HEK293T (cell line): ENCODE measurements around the gene SYCE3.

Experiments
- CTCF ChIA-PET: fragments of 350-600 bp; formaldehyde crosslinking; extraction: SDS; loops from one replicate; lab custom pipeline; 2021; ENCODE audit warnings: antibody characterized with exemption, inconsistent platforms; lab: Yijun Ruan, JAX
- POLR2A ChIA-PET: fragments of 350-600 bp; formaldehyde crosslinking; extraction: SDS; loops from one replicate; lab custom pipeline; 2020; ENCODE audit warnings: antibody characterized with exemption, inconsistent platforms; lab: Yijun Ruan, JAX
- DNase-seq: peaks from one replicate; pipeline ENCODE4 v3.0.0; 2012; ENCODE audit warnings: mixed read lengths; ENCODE audit errors: extremely low spot score
- ARNT ChIP-seq: fragments of 450-650 bp; IDR thresholded peaks from 2 replicates; pipeline ENCODE4 v1.6.1; 2017; ENCODE audit warnings: mild to moderate bottlenecking
- BHLHE40 ChIP-seq: fragments of 450-650 bp; IDR thresholded peaks from 2 replicates; pipeline ENCODE4 v1.6.1; 2016; ENCODE audit warnings: mild to moderate bottlenecking, moderate library complexity, borderline replicate concordance
- CTBP1 ChIP-seq: fragments of 450-650 bp; IDR thresholded peaks from 2 replicates; pipeline ENCODE4 v1.6.1; 2016; ENCODE audit warnings: borderline replicate concordance
- ELF4 ChIP-seq: fragments of 450-650 bp; IDR thresholded peaks from 2 replicates; pipeline ENCODE4 v1.6.1; 2017; ENCODE audit warnings: antibody characterized with exemption
- FOXA1 ChIP-seq: fragments of 450-650 bp; IDR thresholded peaks from 2 replicates; pipeline ENCODE4 v1.6.1; 2016; ENCODE audit warnings: mild to moderate bottlenecking
- FOXK2 ChIP-seq: fragments of 450-650 bp; IDR thresholded peaks from 2 replicates; pipeline ENCODE4 v1.6.1; 2016; ENCODE audit warnings: mild to moderate bottlenecking
- FOXM1 ChIP-seq: fragments of 450-650 bp; IDR thresholded peaks from 2 replicates; pipeline ENCODE4 v1.6.1; 2017; ENCODE audit warnings: mild to moderate bottlenecking, borderline replicate concordance
- HDGF ChIP-seq: fragments of 450-650 bp; IDR thresholded peaks from 2 replicates; pipeline ENCODE4 v1.6.1; 2017; ENCODE audit warnings: antibody characterized with exemption, borderline replicate concordance
- L3MBTL2 ChIP-seq: fragments of 450-650 bp; conservative IDR thresholded peaks from 2 replicates; pipeline ENCODE4 v1.6.1; 2016; ENCODE audit warnings: mild to moderate bottlenecking
- LEF1 ChIP-seq: fragments of 450-650 bp; IDR thresholded peaks from 2 replicates; pipeline ENCODE4 v1.6.1; 2017; ENCODE audit warnings: mild to moderate bottlenecking, borderline replicate concordance
- NFRKB ChIP-seq: fragments of 450-650 bp; IDR thresholded peaks from 2 replicates; pipeline ENCODE4 v1.6.1; 2016; ENCODE audit warnings: mild to moderate bottlenecking, moderate library complexity
- PKNOX1 ChIP-seq: fragments of 450-650 bp; IDR thresholded peaks from 2 replicates; pipeline ENCODE4 v1.6.1; 2016
- SP1 ChIP-seq: fragments of 450-650 bp; IDR thresholded peaks from 2 replicates; pipeline ENCODE4 v1.6.1; 2017
- SUZ12 ChIP-seq: fragments of 450-650 bp; IDR thresholded peaks from 2 replicates; pipeline ENCODE4 v1.6.1; 2016; ENCODE audit warnings: mild to moderate bottlenecking
- TARDBP ChIP-seq: fragments of 450-650 bp; IDR thresholded peaks from 2 replicates; pipeline ENCODE4 v1.6.1; 2016
- ZNF384 ChIP-seq: fragments of 450-650 bp; IDR thresholded peaks from 2 replicates; pipeline ENCODE4 v1.6.1; 2016

SYCE3 gene

GRCh38 chr22:50506611-50507420 is 55.9 kb downstream of the SYCE3 start:
- ChIA-PET CTCF (interaction anchor here (1.0 kb wide), 1 partner anchor 9 kb away, joined by 4 read pairs; no protein-coding TSS in a partner anchor), POLR2A (interaction anchor here (7.4 kb wide), 1 partner anchor 18 kb away, joined by 193 read pairs; the partner anchor contains the start of gene SCO2)
- TF ChIP-seq ZNF384 (no peak), L3MBTL2 (no peak), TARDBP (no peak), FOXA1 (no peak), LEF1 (no peak), BHLHE40 (no peak), SP1 (no peak), ARNT (no peak), FOXK2 (no peak), FOXM1 (no peak), SUZ12 (no peak), HDGF (no peak), ELF4 (no peak), NFRKB (no peak), CTBP1 (no peak), PKNOX1 (no peak)
- no peak for DNase-seq

- POLR2A ChIA-PET = interaction anchor here (7.4 kb wide), 1 partner anchor 19 kb away, joined by 193 read pairs; the partner anchor contains the start of gene SCO2
- CTCF ChIA-PET = interaction anchor here (1.0 kb wide), 1 partner anchor 8 kb away, joined by 4 read pairs; no protein-coding TSS in a partner anchor
- DNase-seq = no peak
- TF ChIP-seq SUZ12 = no peak
- no peak for TF ChIP-seq BHLHE40
- no peak for TF ChIP-seq FOXK2
- TF ChIP-seq LEF1 = no peak
- TF ChIP-seq HDGF = no peak
- TF ChIP-seq ELF4 = no peak
- TF ChIP-seq FOXM1 = no peak
- TF ChIP-seq TARDBP = no peak
- TF ChIP-seq PKNOX1 = no peak
- no peak for TF ChIP-seq L3MBTL2
- no peak for TF ChIP-seq NFRKB
- TF ChIP-seq ARNT = no peak
- TF ChIP-seq FOXA1 = no peak
- no peak for TF ChIP-seq SP1
- no peak for TF ChIP-seq ZNF384
- TF ChIP-seq CTBP1 = no peak
Measured at GRCh38 chr22:50505776-50506610, 56.7 kb downstream of the SYCE3 start.

- TF ChIP-seq FOXA1 (no peak), ARNT (no peak), PKNOX1 (no peak), TARDBP (no peak), FOXK2 (no peak), CTBP1 (no peak), LEF1 (no peak)
- POLR2A ChIA-PET = no interaction called here
- no peak for DNase-seq
- CTCF ChIA-PET = no interaction called here
Measured at GRCh38 chr22:50505276-50505775, 57.4 kb downstream of the SYCE3 start.

GRCh38 chr22:50504369-50505211 is 58.1 kb downstream of the SYCE3 start:
- CTCF ChIA-PET = no interaction called here
- POLR2A ChIA-PET = no interaction called here
- DNase-seq = no peak
- TF ChIP-seq CTBP1 (no peak), FOXA1 (no peak), ELF4 (no peak), TARDBP (no peak), HDGF (no peak), FOXM1 (no peak), LEF1 (no peak), FOXK2 (no peak), NFRKB (no peak)
